HG03280 (cell line): Measurements from ENCODE around the gene KRT4.
"Not testable (repeated sequence)": the region's sequence is repeated elsewhere in the genome, so short reads cannot be mapped to it uniquely, and the experiment has no call there.

ENCODE experiments used
- ATAC-seq: cut with Tn5 transposase; IDR thresholded peaks from one replicate; pipeline ENCODE4 v1.9.1; 2021; ENCODE audit warnings: mild to moderate bottlenecking, moderate library complexity; ENCODE audit not compliant: unreplicated experiment

KRT4 gene

DNA sequence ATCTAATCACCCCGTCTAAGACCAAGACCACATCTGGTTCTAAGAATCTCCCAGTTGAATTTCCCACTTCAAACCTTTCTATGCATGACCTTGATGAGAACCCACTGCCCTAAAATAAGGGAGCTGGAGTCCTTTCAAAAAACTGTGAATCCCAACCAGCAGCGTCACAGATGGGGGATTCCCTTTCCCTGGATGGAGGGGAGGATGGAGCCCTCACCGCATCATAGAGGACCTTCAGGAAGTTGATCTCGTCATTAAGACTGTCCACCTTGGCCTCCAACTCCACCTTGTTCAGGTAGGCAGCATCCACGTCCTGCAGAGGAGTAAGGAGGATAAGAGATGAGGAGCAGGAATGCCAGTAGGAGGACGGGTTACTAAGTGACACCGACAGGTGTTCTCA, 4.8 kb downstream of the KRT4 start:
- no peak for ATAC-seq

- no peak for ATAC-seq
Measured at GRCh38 chr12:52808573-52809160, 5.2 kb downstream of the KRT4 start.

- ATAC-seq: no peak
Measured at GRCh38 chr12:52807544-52808470, 6.1 kb downstream of the KRT4 start.

DNA sequence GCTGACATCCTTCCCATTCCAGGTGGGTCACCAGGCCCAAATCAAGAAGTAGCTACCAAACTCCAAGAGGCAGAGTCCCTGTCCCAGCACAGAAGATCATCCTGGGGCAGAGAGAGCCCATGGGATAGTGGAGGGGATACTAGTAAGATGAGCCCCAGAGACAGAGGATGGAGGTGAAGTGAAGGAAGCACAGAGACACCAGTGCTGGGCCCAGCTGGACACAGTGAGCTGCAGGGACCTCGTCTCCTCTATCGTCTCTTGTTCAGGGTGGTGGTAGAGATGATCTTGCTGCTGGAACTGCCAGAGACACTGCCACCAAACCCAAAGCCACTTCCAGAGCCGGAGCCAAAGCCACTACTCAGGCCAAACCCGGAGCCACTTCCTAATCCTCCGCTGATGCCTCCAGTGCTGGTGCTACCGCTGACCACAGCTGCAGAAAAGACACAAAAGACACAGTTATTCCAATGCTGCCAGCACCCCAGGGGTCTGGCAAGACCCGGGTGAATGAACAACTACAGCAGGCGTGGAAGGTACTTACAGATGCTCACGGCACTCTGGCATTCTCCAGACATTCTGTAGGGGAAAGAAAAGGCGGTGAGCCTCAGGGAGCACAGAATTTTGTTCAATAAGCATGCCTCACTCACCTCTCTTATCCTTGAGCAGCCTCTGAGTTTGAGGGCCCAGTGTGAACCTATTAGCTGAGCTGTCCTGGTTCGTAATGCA, 6.9 kb downstream of the KRT4 start:
- no peak for ATAC-seq

- no peak for ATAC-seq
Measured at GRCh38 chr12:52806169-52806811, 7.6 kb downstream of the KRT4 start.

- ATAC-seq: no peak
Measured at GRCh38 chr12:52805739-52806138, 8.2 kb downstream of the KRT4 start.

DNA sequence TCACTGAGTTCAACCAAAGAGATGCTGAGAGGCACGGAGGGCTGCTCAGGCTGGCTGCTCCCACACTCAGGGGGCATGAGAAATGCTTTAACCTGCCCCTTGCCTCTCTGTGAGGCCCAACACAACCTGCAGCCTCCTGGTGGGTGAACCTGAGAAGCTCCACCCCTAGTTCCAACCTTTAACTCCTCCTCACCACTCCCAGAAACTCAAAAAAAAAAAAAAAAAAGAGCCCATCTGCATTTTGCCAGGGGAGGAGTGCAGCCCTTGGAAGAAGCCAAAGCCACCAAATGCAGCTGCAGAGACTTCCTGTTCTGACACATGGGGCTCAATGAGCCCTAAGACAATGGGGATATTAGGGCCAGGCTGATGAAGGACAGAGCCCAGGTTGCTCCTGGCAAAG, 8.9 kb downstream of the KRT4 start:
- ATAC-seq: no peak

DNA sequence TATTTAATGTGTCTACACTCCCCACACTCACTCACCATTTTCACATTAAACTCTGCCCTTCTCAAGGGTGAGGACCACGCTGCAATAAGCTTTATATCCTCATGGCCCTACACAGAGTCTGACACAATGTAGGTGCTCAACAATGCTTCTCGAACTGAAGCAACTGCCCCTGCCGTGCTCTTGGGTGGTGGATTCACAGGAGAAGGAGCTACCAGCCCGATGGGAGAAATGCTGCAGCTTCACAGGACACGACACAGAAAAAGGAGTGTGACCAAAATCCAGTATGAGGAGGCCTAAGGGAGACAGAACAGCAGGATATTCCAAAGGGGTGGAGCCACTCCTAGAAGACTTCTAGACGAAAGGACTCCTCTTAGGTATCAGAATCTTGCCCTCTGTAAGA, 11.5 kb downstream of the KRT4 start:
- ATAC-seq: no peak

GRCh38 chr12:52801773-52802172, 12.1 kb downstream of the KRT4 start:
- ATAC-seq: no peak

GRCh38 chr12:52800259-52800917, 13.5 kb downstream of the KRT4 start:
- no peak for ATAC-seq

GRCh38 chr12:52799505-52800211, 14.3 kb downstream of the KRT4 start:
- ATAC-seq: no peak

- no peak for ATAC-seq
Measured at GRCh38 chr12:52798671-52799504, 15.0 kb downstream of the KRT4 start.

- ATAC-seq: no peak
Measured at GRCh38 chr12:52798003-52798670, 15.8 kb downstream of the KRT4 start.

GRCh38 chr12:52797529-52797894, 16.4 kb downstream of the KRT4 start:
- no peak for ATAC-seq

- ATAC-seq: no peak
Measured at GRCh38 chr12:52796839-52797528, 16.9 kb downstream of the KRT4 start.

- no peak for ATAC-seq
Measured at GRCh38 chr12:52796429-52796794, 17.5 kb downstream of the KRT4 start.

- ATAC-seq: no peak
Measured at GRCh38 chr12:52795694-52796428, 18.1 kb downstream of the KRT4 start, which contains the start of gene KRT3. Gene KRT3, minus strand, starts transcription at chr12:52796117. Its CDS starts 75 bp downstream, at chr12:52796042.

- ATAC-seq: not testable (repeated sequence)
Measured at GRCh38 chr12:52795332-52795674, 18.6 kb downstream of the KRT4 start.
